H1 (cell line): ENCODE results near the gene ELOA. TPM values are rescaled to one million over a fixed set of nuclear protein-coding genes. Genes with fewer than 3 reads are reported as not detected.

Experiments used
- ASH2L ChIP-seq: fragments of 200-600, 300-600 bp; sonication (generic); IDR thresholded peaks from one replicate; pipeline ENCODE4 v1.7.1; 2017; ENCODE audit warnings: low read length
- BCL11A ChIP-seq, 2 experiments: IDR thresholded peaks; one replicate each; pipeline ENCODE4 v1.6.1; 2011; ENCODE audit warnings: low read depth in 2 of 2, low read length in 2 of 2, mild to moderate bottlenecking in 2 of 2
- CBX5 ChIP-seq: fragments of 300-800, 300-1000 bp; sonication (generic); IDR thresholded peaks from 2 replicates; pipeline ENCODE4 v1.7.1; 2016; ENCODE audit warnings: antibody characterized with exemption, low read length, low read depth
- CBX8 ChIP-seq: fragments of 300-800, 300-1000 bp; sonication (generic); IDR thresholded peaks from 2 replicates; pipeline ENCODE4 v1.7.1; 2016; ENCODE audit warnings: low read depth, low read length, borderline replicate concordance
- CREB1 ChIP-seq: IDR thresholded peaks from 2 replicates; pipeline ENCODE4 v1.6.1; 2012; ENCODE audit warnings: inconsistent platforms
- CTBP2 ChIP-seq: IDR thresholded peaks from 2 replicates; pipeline ENCODE4 v1.7.0; 2011; ENCODE audit warnings: borderline replicate concordance, mild to moderate bottlenecking, moderate library complexity, mixed read lengths, low read length; ENCODE audit not compliant: insufficient read depth, insufficient read length
- EP300 ChIP-seq, 2 experiments: IDR thresholded peaks; 1 replicate in 1 of 2; 2 replicates in 1 of 2; pipeline ENCODE4 v1.6.1; 2011 to 2012; ENCODE audit warnings: low read depth in 2 of 2, low read length in 2 of 2, mild to moderate bottlenecking in 2 of 2, borderline replicate concordance in 1 of 2, inconsistent platforms in 1 of 2, moderate library complexity in 1 of 2
- GTF2F1 ChIP-seq: IDR thresholded peaks from 2 replicates; pipeline ENCODE4 v1.6.1; 2012; ENCODE audit warnings: low read depth, low read length, improper control_type of control experiment, borderline replicate concordance
- HDAC2 ChIP-seq, 2 experiments: fragments of 300-600 bp in 1 of 2; sonication (generic) in 1 of 2; IDR thresholded peaks; 2 replicates each; pipeline ENCODE4 v1.6.1; 2011 to 2012; ENCODE audit warnings: low read depth in 2 of 2, low read length in 2 of 2, mild to moderate bottlenecking in 2 of 2, moderate library complexity in 2 of 2, borderline replicate concordance in 1 of 2, inconsistent platforms in 1 of 2
- KDM1A ChIP-seq: fragments of 200-600, 300-600 bp; sonication (generic); IDR thresholded peaks from 2 replicates; pipeline ENCODE4 v1.7.1; 2016; ENCODE audit warnings: mild to moderate bottlenecking, low read length, borderline replicate concordance
- PHF8 ChIP-seq: fragments of 200-600 bp; sonication (generic); conservative IDR thresholded peaks from 2 replicates; pipeline ENCODE4 v1.7.1; 2012; ENCODE audit warnings: low read depth, mild to moderate bottlenecking, inconsistent platforms, low read length, moderate library complexity
- RNF2 ChIP-seq: fragments of 200-900, 300-1000 bp; sonication (generic); IDR thresholded peaks from 2 replicates; pipeline ENCODE4 v1.7.1; 2016; ENCODE audit warnings: borderline replicate concordance, low read depth, mild to moderate bottlenecking, antibody characterized with exemption, low read length; ENCODE audit not compliant: poor library complexity, severe bottlenecking; ENCODE audit errors: missing control alignments
- SIN3A ChIP-seq, 2 experiments: IDR thresholded peaks in 1 of 2; conservative IDR thresholded peaks in 1 of 2; 2 replicates each; pipeline ENCODE4 v1.6.1; 2011 to 2012; ENCODE audit warnings: low read length in 2 of 2, improper control_type of control experiment in 1 of 2, low read depth in 1 of 2, mild to moderate bottlenecking in 1 of 2
- SIX5 ChIP-seq: IDR thresholded peaks from 2 replicates; pipeline ENCODE4 v1.6.1; 2011; ENCODE audit warnings: mild to moderate bottlenecking, low read depth, low read length
- SP1 ChIP-seq: IDR thresholded peaks from 2 replicates; pipeline ENCODE4 v1.6.1; 2011; ENCODE audit warnings: low read depth, low read length
- SP2 ChIP-seq: IDR thresholded peaks from 2 replicates; pipeline ENCODE4 v1.6.1; 2012; ENCODE audit warnings: mild to moderate bottlenecking, low read length, inconsistent platforms
- SRF ChIP-seq: IDR thresholded peaks from 2 replicates; pipeline ENCODE4 v1.6.1; 2011; ENCODE audit warnings: mild to moderate bottlenecking, low read depth, low read length, moderate library complexity
- SUZ12 ChIP-seq: fragments of 200-600 bp; sonication (generic); IDR thresholded peaks from 2 replicates; pipeline ENCODE4 v1.6.1; 2012; ENCODE audit warnings: mild to moderate bottlenecking, inconsistent platforms, low read length, moderate library complexity, mixed read lengths
- TCF12 ChIP-seq: IDR thresholded peaks from 2 replicates; pipeline ENCODE4 v1.6.1; 2011; ENCODE audit warnings: low read depth, mild to moderate bottlenecking, low read length
- polyA plus RNA-seq, 7 experiments: library from polyadenylated mRNA; depleted of rRNA in 3 of 7; stranded (reverse) in 5 of 7; unstranded in 2 of 7; fragments of >200 nt in 5 of 7; fragments of 200-250 nt in 2 of 7; gene quantifications; 1 replicate in 5 of 7; 2 replicates in 1 of 7; 4 replicates in 1 of 7; pipeline versions ENCODE4 v1.2.1 to v1.2.3, GENCODE V29; 2011 to 2013; ENCODE audit warnings: missing spikeins in 2 of 7, mixed read lengths in 2 of 7
- total RNA-seq: library from RNA; stranded (reverse); fragmentation: NEBNext Ultra II Directional; extraction: Animal tissue kit (Norgen Biotek cat#: 25700); gene quantifications from 2 replicates; pipeline ENCODE4 v1.2.1, GENCODE V29; 2021
- TF ChIP-seq, protein P1 (sequence below): IDR thresholded peaks from 2 replicates; pipeline ENCODE4 v1.6.1; 2011; ENCODE audit warnings: low read depth, mild to moderate bottlenecking, low read length; ENCODE audit not compliant: insufficient read depth

Gene ELOA
- total and polyA plus RNA-seq, 2 of the 8 experiments (the other 6 are each of a cell fraction or from before 2014, with no cell fraction given) = 15.7 to 61.1 TPM

DNA sequence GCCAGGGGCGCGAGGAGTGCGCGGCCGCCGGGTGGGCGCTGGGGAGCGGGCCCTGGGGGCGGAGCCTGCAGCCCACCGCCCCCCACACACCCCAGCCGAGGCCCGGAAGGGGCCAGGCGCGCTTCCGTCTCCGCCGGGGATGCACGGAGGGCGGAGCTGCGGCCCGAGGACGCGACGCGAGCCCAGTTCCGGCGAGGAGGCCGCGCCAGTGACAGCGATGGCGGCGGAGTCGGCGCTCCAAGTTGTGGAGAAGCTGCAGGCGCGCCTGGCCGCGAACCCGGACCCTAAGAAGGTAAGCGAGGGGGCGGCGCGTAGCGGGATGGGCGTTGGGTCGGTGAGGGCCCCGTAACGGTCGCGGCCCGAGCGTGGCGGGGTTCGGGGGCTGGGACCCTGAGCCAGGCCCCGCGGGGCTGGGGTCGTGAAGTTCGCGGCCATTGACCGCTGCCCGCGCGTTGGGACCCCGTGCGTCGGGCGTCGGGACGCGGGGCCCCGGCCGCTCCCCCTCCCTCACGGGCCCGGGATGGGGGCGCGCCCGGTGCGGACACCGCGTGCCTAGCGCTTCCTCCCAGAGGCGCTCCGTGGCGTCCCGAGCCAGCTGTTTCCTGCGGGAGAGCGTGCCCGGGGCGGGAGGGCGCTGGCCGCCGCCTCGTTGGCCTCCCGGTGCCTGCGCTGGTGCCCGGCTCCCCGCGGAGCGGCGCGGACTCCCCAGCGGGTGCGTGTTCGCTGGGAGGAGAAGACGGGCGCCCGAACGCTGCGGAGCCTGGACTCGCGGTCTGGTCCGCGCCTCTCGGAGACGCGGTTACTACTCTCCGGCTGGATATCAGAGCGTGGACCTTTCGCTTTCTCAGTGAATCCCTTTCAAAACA lies at the start of gene ELOA (continued):
- TF ChIP-seq PHF8 (peak; percentile 84), HDAC2 (IDR thresholded peaks at IDR 0.05; ENCODE audit: borderline replicate concordance in 1 of 2, low read depth in 2 of 2, low read length in 2 of 2) (peak in 1 of 2 experiments; percentile 84; a peak in 1 of 4 replicates), SP2 (no peak), CREB1 (peak; percentile 66; the same call in 1 of the 2 replicates), CBX8 (no peak), ASH2L (peak; percentile 89), SIX5 (no peak), TCF12 (no peak), SIN3A (conservative IDR thresholded peaks at IDR 0.05 in 1 of 2, IDR thresholded peaks at IDR 0.05 in 1 of 2; ENCODE audit: low read depth in 1 of 2, low read length in 2 of 2) (peak in 1 of 2 experiments; percentile 55; a peak in 1 of 4 replicates), KDM1A (no peak), GTF2F1 (no peak), SP1 (no peak), CBX5 (no peak), CTBP2 (no peak), RNF2 (no peak), SUZ12 (no peak), BCL11A (IDR thresholded peaks at IDR 0.05; ENCODE audit: low read depth in 2 of 2, low read length in 2 of 2) (no peak), SRF (no peak), EP300 (IDR thresholded peaks at IDR 0.05; ENCODE audit: borderline replicate concordance in 1 of 2, low read depth in 2 of 2, low read length in 2 of 2) (no peak)
- TF ChIP-seq, protein P1, sequence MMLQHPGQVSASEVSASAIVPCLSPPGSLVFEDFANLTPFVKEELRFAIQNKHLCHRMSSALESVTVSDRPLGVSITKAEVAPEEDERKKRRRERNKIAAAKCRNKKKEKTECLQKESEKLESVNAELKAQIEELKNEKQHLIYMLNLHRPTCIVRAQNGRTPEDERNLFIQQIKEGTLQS = no peak
